Gastrocnemius medialis (tissue), 4 donors: ENCODE data around the gene MTMR1.

Source experiments
- POLR2A ChIP-seq, 2 donors: fragments of 450-650 bp; IDR thresholded peaks; one replicate each; pipeline ENCODE4 v1.6.1; 2017; ENCODE audit warnings: antibody characterized with exemption in 2 of 2, mild to moderate bottlenecking in 2 of 2, moderate library complexity in 2 of 2
- TF ChIP-seq, protein P1 (sequence below), 5 experiments: fragments of 450-650 bp in 3 of 5; fragments of 200-600 bp in 2 of 5; sonication (generic) in 2 of 5; IDR thresholded peaks in 4 of 5; conservative IDR thresholded peaks in 1 of 5; 1 replicate in 4 of 5; 2 replicates in 1 of 5; pipeline ENCODE4 v1.5.1; 2016 to 2019; ENCODE audit warnings: antibody characterized with exemption in 5 of 5, mild to moderate bottlenecking in 3 of 5, moderate library complexity in 3 of 5

DNA sequence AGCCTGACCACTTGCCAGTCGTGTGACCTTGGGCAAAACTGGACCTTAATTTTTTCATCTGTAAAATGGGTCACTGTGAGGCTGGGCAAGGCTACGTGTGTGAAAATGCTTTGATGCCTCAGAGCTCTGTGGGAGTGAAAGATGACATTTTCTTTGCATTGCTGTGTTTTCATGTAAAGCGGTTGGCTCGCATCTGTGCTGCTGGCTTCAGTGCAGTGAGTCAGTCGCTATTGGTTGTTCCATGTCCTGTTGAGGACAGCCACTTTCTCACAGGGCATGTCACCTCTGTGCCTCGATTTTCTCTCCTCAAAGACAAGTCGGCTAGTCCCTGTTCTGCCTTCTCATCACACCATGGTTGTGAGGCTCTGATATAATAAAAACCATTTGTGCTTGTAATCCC, 4.4 kb downstream of the MTMR1 start:
- TF ChIP-seq, protein P1, sequence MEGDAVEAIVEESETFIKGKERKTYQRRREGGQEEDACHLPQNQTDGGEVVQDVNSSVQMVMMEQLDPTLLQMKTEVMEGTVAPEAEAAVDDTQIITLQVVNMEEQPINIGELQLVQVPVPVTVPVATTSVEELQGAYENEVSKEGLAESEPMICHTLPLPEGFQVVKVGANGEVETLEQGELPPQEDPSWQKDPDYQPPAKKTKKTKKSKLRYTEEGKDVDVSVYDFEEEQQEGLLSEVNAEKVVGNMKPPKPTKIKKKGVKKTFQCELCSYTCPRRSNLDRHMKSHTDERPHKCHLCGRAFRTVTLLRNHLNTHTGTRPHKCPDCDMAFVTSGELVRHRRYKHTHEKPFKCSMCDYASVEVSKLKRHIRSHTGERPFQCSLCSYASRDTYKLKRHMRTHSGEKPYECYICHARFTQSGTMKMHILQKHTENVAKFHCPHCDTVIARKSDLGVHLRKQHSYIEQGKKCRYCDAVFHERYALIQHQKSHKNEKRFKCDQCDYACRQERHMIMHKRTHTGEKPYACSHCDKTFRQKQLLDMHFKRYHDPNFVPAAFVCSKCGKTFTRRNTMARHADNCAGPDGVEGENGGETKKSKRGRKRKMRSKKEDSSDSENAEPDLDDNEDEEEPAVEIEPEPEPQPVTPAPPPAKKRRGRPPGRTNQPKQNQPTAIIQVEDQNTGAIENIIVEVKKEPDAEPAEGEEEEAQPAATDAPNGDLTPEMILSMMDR (IDR thresholded peaks at IDR 0.05 in 4 of 5, conservative IDR thresholded peaks at IDR 0.05 in 1 of 5) = no peak
- no peak for TF ChIP-seq POLR2A (IDR thresholded peaks at IDR 0.05)
